HepG2 (cell line): ENCODE measurements around the gene ARFGAP3. TPM values are rescaled to one million over a fixed set of nuclear protein-coding genes. Genes with fewer than 3 reads are reported as not detected.

Experiments
- AGO2 ChIP-seq: fragments of 200-400 bp; formaldehyde crosslinking; optimal IDR thresholded peaks from 2 replicates; pipeline ENCODE3; 2017; ENCODE audit warnings: mild to moderate bottlenecking, low read depth, low read length, moderate library complexity
- EED ChIP-seq: sonication (generic); formaldehyde crosslinking; IDR thresholded peaks from 2 replicates; pipeline ENCODE4 v1.5.0; 2020; ENCODE audit warnings: mild to moderate bottlenecking, missing genetic modification reagents
- GATAD1 ChIP-seq: IDR thresholded peaks from 2 replicates; pipeline ENCODE4 v1.6.1; 2016; ENCODE audit warnings: missing genetic modification reagents, missing compliant biosample characterization
- GZF1 ChIP-seq: sonication (generic); formaldehyde crosslinking; IDR thresholded peaks from 2 replicates; pipeline ENCODE4 v1.5.1; 2020; ENCODE audit warnings: mild to moderate bottlenecking, missing genetic modification reagents
- JARID2 ChIP-seq: sonication (generic); formaldehyde crosslinking; IDR thresholded peaks from 2 replicates; pipeline ENCODE4 v1.8.1; 2023; ENCODE audit warnings: missing genetic modification reagents, inconsistent platforms; ENCODE audit not compliant: insufficient replicate concordance
- PCBP1 ChIP-seq: fragments of 200-400 bp; formaldehyde crosslinking; IDR thresholded peaks from 2 replicates; pipeline ENCODE4 v1.6.1; 2017; ENCODE audit warnings: mild to moderate bottlenecking, low read depth, low read length, borderline replicate concordance
- REPIN1 ChIP-seq: sonication (generic); formaldehyde crosslinking; IDR thresholded peaks from 2 replicates; pipeline ENCODE4 v1.8.0; 2022; ENCODE audit warnings: missing genetic modification reagents, low read depth, mild to moderate bottlenecking, borderline replicate concordance
- RFX3 ChIP-seq: IDR thresholded peaks from 2 replicates; pipeline ENCODE4 v1.6.1; 2016; ENCODE audit warnings: missing biosample characterization, missing genetic modification reagents
- SKI ChIP-seq: fragments of 450-650 bp; IDR thresholded peaks from one replicate; pipeline ENCODE4 v1.6.1; 2018; ENCODE audit warnings: mild to moderate bottlenecking; ENCODE audit not compliant: partially characterized antibody
- SNAI1 ChIP-seq: sonication (generic); formaldehyde crosslinking; IDR thresholded peaks from 2 replicates; pipeline ENCODE4 v1.5.0; 2020; ENCODE audit warnings: mild to moderate bottlenecking, missing genetic modification reagents, borderline replicate concordance
- SNRNP70 ChIP-seq: fragments of 200-400 bp; formaldehyde crosslinking; IDR thresholded peaks from 2 replicates; pipeline ENCODE4 v1.6.1; 2017; ENCODE audit warnings: mild to moderate bottlenecking, low read depth, low read length, moderate library complexity
- SP1 ChIP-seq, 2 experiments: fragments of 450-650 bp in 1 of 2; sonication (generic) in 1 of 2; formaldehyde crosslinking in 1 of 2; IDR thresholded peaks; 2 replicates each; pipeline versions ENCODE4 v1.4.0 to v1.6.1; 2016 to 2020; ENCODE audit warnings: missing genetic modification reagents in 1 of 2
- WIZ ChIP-seq: sonication (generic); formaldehyde crosslinking; IDR thresholded peaks from 2 replicates; pipeline ENCODE4 v1.5.1; 2020; ENCODE audit warnings: mild to moderate bottlenecking, missing genetic modification reagents
- ZEB1 ChIP-seq: IDR thresholded peaks from 2 replicates; pipeline ENCODE4 v1.6.1; 2012; ENCODE audit warnings: mild to moderate bottlenecking, low read depth, inconsistent platforms; ENCODE audit not compliant: insufficient replicate concordance
- ZNF234 ChIP-seq: sonication (generic); formaldehyde crosslinking; conservative IDR thresholded peaks from 2 replicates; pipeline ENCODE4 v1.5.1; 2020; ENCODE audit warnings: mild to moderate bottlenecking, missing genetic modification reagents
- ZNF30 ChIP-seq: sonication (generic); formaldehyde crosslinking; IDR thresholded peaks from 2 replicates; pipeline ENCODE4 v1.5.0; 2020; ENCODE audit warnings: mild to moderate bottlenecking, missing genetic modification reagents
- ZUFSP ChIP-seq: sonication (generic); formaldehyde crosslinking; IDR thresholded peaks from 2 replicates; pipeline ENCODE4 v1.9.0; 2021; ENCODE audit warnings: missing genetic modification reagents, mild to moderate bottlenecking, borderline replicate concordance
- polyA plus RNA-seq, 8 experiments: library from polyadenylated mRNA; depleted of rRNA in 3 of 8; stranded (reverse) in 7 of 8; unstranded in 1 of 8; fragments of >200 nt; fragmentation: Illumina TruSeq in 4 of 8; extraction: Trizol in 4 of 8; gene quantifications; 2 replicates each; pipeline versions ENCODE4 v1.2.1 to v1.2.3, GENCODE V29; 2011 to 2016; ENCODE audit warnings: low read depth in 4 of 8, missing spikeins in 1 of 8, mixed read lengths in 1 of 8; ENCODE audit not compliant: insufficient read depth in 1 of 8
- total RNA-seq, 5 experiments: library from RNA; depleted of rRNA; stranded (reverse); fragments of >200 nt; fragmentation: Illumina TruSeq; extraction: Trizol; gene quantifications; 2 replicates each; pipeline ENCODE4 v1.2.3, GENCODE V29; 2016; ENCODE audit warnings: low read depth in 1 of 5
- TF ChIP-seq, protein P1 (sequence below): sonication (generic); formaldehyde crosslinking; IDR thresholded peaks from 2 replicates; pipeline ENCODE4 v1.4.0; 2020; ENCODE audit warnings: missing genetic modification reagents, mild to moderate bottlenecking, borderline replicate concordance
- TF ChIP-seq, protein P2 (sequence below): sonication (generic); formaldehyde crosslinking; IDR thresholded peaks from 2 replicates; pipeline ENCODE4 v1.5.0; 2020; ENCODE audit warnings: mild to moderate bottlenecking, missing genetic modification reagents, moderate library complexity

ARFGAP3 gene
- total and polyA plus RNA-seq, 2 of the 13 experiments (the other 11 are each of a cell fraction or from before 2014, with no cell fraction given), result 41.7 to 61.6 TPM

DNA sequence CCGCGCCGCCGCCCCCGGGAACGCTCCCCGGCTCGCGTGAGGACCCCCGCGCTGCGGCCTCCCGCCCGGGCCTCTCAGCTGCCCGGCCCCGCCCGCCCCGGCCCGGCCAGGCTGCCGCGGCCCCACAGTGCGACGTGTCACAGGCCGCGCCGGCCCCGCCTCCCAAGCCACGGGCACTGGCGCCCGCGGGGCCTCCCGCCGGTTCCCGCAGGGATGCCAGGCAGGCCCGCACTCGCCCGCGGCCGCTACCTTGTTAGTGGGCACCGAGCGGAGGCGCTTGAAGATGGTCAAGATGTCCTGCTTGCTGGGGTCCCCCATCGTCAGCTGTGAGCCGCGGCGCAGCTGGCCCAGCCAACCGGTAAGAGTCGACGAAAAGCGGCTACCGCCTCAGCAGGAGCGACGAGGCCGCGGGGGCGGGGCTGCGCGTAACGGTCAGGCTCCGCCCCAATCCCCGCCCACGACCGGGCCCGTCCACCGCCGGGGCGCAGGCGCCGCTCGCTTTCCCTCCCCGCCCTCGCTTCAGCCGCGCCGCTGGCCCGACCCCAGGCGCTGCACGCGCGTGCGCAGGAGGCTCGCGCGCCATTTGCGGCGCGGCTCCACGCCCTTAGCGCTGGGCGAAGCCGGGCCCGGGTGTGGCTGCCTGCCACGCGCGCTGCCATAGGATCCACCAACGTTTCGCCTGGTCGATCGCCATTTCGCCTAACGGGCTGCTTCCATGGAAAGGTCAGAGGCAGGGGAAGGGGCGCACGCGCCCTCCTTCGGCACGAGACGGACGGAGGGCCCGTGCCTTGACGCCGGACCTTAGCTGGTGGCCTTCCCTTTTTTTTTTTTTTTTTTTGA, at the start of gene ARFGAP3 (continued):
- TF ChIP-seq SNRNP70 (no peak), GATAD1 (CRISPR knock-in tag) (no peak), JARID2 (CRISPR knock-in tag) (no peak), SP1 (IDR thresholded peaks at IDR 0.05) (no peak), SP1 (CRISPR knock-in tag; IDR thresholded peaks at IDR 0.05) (peak; percentile 78; the same call in 1 of the 2 replicates), RFX3 (no peak), AGO2 (peak; percentile 94), GZF1 (CRISPR knock-in tag) (peak; percentile 77; the same call in 1 of the 2 replicates), ZEB1 (no peak), EED (CRISPR knock-in tag) (peak; percentile 95), ZUFSP (CRISPR knock-in tag) (no peak), PCBP1 (no peak), SNAI1 (CRISPR knock-in tag) (no peak), REPIN1 (CRISPR knock-in tag) (peak; percentile 71), WIZ (CRISPR knock-in tag) (0 out of 2 replicates have a peak, but pooled peaks have one; percentile 48), SKI (peak; percentile 46), ZNF234 (peak; percentile 90; the same call in 1 of the 2 replicates), ZNF30 (CRISPR knock-in tag) (no peak)
- TF ChIP-seq, protein P1, sequence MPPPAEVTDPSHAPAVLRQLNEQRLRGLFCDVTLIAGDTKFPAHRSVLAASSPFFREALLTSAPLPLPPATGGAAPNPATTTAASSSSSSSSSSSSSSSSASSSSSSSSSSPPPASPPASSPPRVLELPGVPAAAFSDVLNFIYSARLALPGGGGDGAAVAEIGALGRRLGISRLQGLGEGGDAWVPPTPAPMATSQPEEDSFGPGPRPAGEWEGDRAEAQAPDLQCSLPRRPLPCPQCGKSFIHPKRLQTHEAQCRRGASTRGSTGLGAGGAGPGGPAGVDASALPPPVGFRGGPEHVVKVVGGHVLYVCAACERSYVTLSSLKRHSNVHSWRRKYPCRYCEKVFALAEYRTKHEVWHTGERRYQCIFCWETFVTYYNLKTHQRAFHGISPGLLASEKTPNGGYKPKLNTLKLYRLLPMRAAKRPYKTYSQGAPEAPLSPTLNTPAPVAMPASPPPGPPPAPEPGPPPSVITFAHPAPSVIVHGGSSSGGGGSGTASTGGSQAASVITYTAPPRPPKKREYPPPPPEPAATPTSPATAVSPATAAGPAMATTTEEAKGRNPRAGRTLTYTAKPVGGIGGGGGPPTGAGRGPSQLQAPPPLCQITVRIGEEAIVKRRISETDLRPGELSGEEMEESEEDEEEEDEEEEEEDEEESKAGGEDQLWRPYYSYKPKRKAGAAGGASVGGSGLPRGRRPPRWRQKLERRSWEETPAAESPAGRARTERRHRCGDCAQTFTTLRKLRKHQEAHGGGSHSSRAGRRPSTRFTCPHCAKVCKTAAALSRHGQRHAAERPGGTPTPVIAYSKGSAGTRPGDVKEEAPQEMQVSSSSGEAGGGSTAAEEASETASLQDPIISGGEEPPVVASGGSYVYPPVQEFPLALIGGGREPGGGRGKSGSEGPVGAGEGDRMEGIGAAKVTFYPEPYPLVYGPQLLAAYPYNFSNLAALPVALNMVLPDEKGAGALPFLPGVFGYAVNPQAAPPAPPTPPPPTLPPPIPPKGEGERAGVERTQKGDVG, result no peak
- TF ChIP-seq, protein P2, sequence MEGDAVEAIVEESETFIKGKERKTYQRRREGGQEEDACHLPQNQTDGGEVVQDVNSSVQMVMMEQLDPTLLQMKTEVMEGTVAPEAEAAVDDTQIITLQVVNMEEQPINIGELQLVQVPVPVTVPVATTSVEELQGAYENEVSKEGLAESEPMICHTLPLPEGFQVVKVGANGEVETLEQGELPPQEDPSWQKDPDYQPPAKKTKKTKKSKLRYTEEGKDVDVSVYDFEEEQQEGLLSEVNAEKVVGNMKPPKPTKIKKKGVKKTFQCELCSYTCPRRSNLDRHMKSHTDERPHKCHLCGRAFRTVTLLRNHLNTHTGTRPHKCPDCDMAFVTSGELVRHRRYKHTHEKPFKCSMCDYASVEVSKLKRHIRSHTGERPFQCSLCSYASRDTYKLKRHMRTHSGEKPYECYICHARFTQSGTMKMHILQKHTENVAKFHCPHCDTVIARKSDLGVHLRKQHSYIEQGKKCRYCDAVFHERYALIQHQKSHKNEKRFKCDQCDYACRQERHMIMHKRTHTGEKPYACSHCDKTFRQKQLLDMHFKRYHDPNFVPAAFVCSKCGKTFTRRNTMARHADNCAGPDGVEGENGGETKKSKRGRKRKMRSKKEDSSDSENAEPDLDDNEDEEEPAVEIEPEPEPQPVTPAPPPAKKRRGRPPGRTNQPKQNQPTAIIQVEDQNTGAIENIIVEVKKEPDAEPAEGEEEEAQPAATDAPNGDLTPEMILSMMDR (CRISPR knock-in tag), result no peak
